ENCODE measurements around the gene MYO1H. TPM values are rescaled to one million over a fixed set of nuclear protein-coding genes. Genes with fewer than 3 reads are reported as not detected.

The MYO1H gene
- total RNA-seq, 1 donor from 2014 or later: not detected

DNA sequence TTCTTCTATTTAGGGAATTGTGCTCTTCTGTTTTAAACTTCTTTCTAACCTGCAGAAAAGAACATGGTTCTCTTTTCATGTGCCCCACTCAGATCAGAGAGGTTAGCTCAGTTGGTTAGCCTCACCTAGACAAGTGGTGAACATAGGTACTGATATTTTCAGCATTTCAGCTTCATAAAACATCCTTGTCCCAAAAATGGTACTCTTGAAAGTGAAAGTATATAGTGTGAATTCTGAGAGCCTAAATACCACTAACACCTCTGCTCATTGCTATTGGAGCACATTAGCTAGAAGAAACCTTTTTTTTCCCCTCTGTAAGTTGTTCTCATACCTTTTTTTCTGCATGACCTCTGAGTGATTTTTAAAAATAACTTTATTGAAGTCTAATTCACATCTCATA lies 147.3 kb downstream of the MYO1H start:
- Mint-ChIP-seq H3K27me3 (ENCODE audit: low read depth) (no peaks in the 10 kb centered on the region), H3K27ac (ENCODE audit: unreplicated experiment) (no peak overlapping the region), H3K4me1 (ENCODE audit: low read depth) (no peaks in the 10 kb centered on the region), H3K9me3 (ENCODE audit: low read depth) (peaks cover 5% of the 10 kb centered on the region), H3K36me3 (ENCODE audit: low read depth) (peaks cover 34% of the 10 kb centered on the region), H3K4me3 (ENCODE audit: unreplicated experiment) (no peak overlapping the region)
- TF ChIP-seq, protein P1, sequence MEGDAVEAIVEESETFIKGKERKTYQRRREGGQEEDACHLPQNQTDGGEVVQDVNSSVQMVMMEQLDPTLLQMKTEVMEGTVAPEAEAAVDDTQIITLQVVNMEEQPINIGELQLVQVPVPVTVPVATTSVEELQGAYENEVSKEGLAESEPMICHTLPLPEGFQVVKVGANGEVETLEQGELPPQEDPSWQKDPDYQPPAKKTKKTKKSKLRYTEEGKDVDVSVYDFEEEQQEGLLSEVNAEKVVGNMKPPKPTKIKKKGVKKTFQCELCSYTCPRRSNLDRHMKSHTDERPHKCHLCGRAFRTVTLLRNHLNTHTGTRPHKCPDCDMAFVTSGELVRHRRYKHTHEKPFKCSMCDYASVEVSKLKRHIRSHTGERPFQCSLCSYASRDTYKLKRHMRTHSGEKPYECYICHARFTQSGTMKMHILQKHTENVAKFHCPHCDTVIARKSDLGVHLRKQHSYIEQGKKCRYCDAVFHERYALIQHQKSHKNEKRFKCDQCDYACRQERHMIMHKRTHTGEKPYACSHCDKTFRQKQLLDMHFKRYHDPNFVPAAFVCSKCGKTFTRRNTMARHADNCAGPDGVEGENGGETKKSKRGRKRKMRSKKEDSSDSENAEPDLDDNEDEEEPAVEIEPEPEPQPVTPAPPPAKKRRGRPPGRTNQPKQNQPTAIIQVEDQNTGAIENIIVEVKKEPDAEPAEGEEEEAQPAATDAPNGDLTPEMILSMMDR (IDR thresholded peaks at IDR 0.05): no peak
- no peak for DNase-seq (ENCODE audit: low spot score)

DNA sequence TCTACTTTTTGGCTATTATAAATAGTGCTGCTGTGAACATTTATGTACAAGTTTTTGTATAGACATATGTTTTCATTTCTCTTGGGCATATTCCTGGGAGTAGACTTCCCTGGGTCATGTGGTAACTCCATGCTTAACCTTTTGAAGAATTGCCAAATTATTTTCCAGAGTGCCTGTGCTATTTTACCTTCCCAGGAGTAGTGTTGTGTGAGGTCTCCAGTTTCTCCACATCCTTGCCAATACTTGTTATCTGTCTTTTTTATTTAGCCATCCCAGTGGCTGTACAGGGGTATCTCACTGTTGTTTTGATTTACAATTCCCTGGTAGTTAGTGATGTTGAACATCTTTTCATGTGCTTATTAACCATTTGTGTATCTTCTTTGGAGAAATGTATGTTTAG lies 148.6 kb downstream of the MYO1H start:
- Mint-ChIP-seq H3K9me3 (ENCODE audit: low read depth) (peaks cover 5% of the 10 kb centered on the region), H3K4me1 (ENCODE audit: low read depth) (no peaks in the 10 kb centered on the region), H3K36me3 (ENCODE audit: low read depth) (peaks cover 37% of the 10 kb centered on the region), H3K27me3 (ENCODE audit: low read depth) (no peaks in the 10 kb centered on the region), H3K4me3 (ENCODE audit: unreplicated experiment) (no peak overlapping the region), H3K27ac (ENCODE audit: unreplicated experiment) (no peak overlapping the region)
- TF ChIP-seq, protein P1 (IDR thresholded peaks at IDR 0.05): no peak
- DNase-seq (ENCODE audit: low spot score): no peak

DNA sequence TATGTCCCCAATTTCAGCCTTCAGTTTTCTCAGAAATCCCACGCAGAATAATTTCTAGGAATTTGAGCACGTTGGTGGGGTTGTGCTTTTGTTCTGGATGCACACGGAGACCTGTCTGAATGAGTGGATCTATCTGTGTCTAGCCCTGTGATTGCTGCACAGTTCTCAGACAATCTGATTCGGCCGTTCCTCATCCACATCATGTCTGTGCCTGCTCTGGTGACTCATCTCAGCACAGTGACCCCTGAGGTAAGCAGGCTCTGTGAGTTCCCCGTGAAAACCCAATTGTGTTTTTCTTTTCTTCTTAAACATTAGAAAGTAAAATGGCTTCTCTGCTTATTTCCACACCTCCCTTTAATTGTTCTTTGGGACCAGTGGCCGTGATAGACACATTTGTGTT lies 150.0 kb downstream of the MYO1H start:
- Mint-ChIP-seq H3K27me3 (ENCODE audit: low read depth) (no peaks in the 10 kb centered on the region), H3K4me1 (ENCODE audit: low read depth) (no peaks in the 10 kb centered on the region), H3K27ac (ENCODE audit: unreplicated experiment) (no peak overlapping the region), H3K9me3 (ENCODE audit: low read depth) (peaks cover 5% of the 10 kb centered on the region), H3K4me3 (ENCODE audit: unreplicated experiment) (no peak overlapping the region), H3K36me3 (ENCODE audit: low read depth) (peaks cover 37% of the 10 kb centered on the region)
- TF ChIP-seq, protein P1 (IDR thresholded peaks at IDR 0.05): no peak
- DNase-seq (ENCODE audit: low spot score): no peak

Other genes with a start within 250 kb of the MYO1H start
- 2.9 to 7.9 TPM (median 5.9 TPM) in 3 replicates for gene ACACB, start 231.3 kb upstream of the MYO1H start, total RNA-seq
- gene FOXN4, start 38.6 kb upstream of the MYO1H start, total RNA-seq: not detected in 3 replicates
- gene KCTD10, start 129.4 kb downstream of the MYO1H start, total RNA-seq: 57.2 to 80.4 TPM (median 73.4 TPM) in 3 replicates
- 32.9 to 39.5 TPM (median 33.8 TPM) in 3 replicates for gene UBE3B, start 129.7 kb downstream of the MYO1H start, total RNA-seq
- gene MMAB, start 225.6 kb downstream of the MYO1H start, total RNA-seq: 22.6 to 29.1 TPM (median 23.3 TPM) in 3 replicates
- gene MVK, start 225.9 kb downstream of the MYO1H start, total RNA-seq: 11.7 to 14.1 TPM (median 13.7 TPM) in 3 replicates